ENCODE data around the gene FBXO42. TPM values are rescaled to one million over a fixed set of nuclear protein-coding genes. Genes with fewer than 3 reads are reported as not detected.

The FBXO42 gene
- total and polyA plus RNA-seq, 2 of the 8 experiments (the other 6 are each of a cell fraction or from before 2014, with no cell fraction given) = 15.1 to 17.0 TPM

- no peak for TF ChIP-seq NANOG (IDR thresholded peaks at IDR 0.05; ENCODE audit: insufficient read depth, low read depth, low read length, poor library complexity, severe bottlenecking)
- TF ChIP-seq ATF3 (IDR thresholded peaks at IDR 0.05; ENCODE audit: insufficient read depth, low read depth, low read length) = no peak
- no peak for TF ChIP-seq CBX5 (IDR thresholded peaks at IDR 0.05; ENCODE audit: low read depth, low read length)
- no peak for TF ChIP-seq TCF12 (IDR thresholded peaks at IDR 0.05; ENCODE audit: low read depth, low read length)
- TF ChIP-seq GABPA (IDR thresholded peaks at IDR 0.05; ENCODE audit: borderline replicate concordance, insufficient read depth, low read length) = no peak
- TF ChIP-seq SIX5 (IDR thresholded peaks at IDR 0.05; ENCODE audit: low read depth, low read length) = no peak
- no peak for TF ChIP-seq KDM5A (IDR thresholded peaks at IDR 0.05; ENCODE audit: low read length)
These were observed 33.6 kb upstream of the FBXO42 start (continued) for GRCh38 chr1:16385659-16386453.
